Suprapubic skin (tissue), 3 donors: Measurements from ENCODE around the gene CRACR2B.

Source experiments
- CTCF ChIP-seq, 2 donors: fragments of 200-600 bp in 1 of 2; fragments of 450-650 bp in 1 of 2; sonication (generic) in 1 of 2; IDR thresholded peaks; one replicate each; pipeline ENCODE4 v1.5.1; 2016 to 2019; ENCODE audit warnings: antibody characterized with exemption in 2 of 2, mild to moderate bottlenecking in 1 of 2, moderate library complexity in 1 of 2
- POLR2AphosphoS5 ChIP-seq, 3 donors: sonication (generic); formaldehyde crosslinking; IDR thresholded peaks; one replicate each; pipeline ENCODE4 v1.6.1; 2017; ENCODE audit warnings: antibody characterized with exemption in 3 of 3

DNA sequence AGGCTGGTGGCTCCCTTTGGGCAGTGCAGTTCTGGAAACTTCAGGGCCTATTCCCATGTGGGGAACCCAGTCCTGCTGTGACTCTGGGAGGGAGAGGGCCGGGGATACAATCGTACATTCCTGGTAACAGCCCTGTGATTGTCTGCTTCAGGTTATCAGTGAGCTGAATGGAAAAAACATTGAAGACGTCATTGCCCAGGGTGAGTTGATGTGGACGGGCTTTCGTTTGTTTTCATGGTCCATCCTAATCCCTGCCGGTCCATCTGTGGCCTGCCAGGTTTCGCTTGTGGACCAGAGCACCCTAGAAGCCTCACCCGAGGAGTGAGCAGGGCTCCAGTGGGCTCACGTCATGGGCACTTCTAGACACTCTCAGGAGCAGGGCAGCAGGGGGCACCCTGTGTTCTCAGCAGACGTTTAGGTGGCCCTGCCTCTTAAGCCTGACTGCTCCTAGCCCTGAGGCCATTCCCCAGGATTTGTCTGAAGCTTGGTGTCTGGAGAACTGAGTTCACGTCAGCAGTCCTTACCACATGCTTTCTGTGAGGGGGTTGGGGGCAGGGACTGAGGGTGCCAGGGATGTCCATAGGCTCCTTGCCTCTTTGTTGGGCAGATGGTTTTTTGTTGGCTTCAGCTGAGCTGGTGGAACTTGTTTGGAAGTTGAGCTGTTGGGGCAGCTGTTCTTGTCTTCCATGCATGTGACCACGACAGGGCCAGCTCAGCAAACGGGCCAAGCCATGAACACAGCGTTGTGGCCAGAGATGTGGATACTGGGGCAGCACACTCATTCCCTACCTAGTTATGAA is 16.1 kb upstream of the CRACR2B start:
- TF ChIP-seq CTCF (IDR thresholded peaks at IDR 0.05) (no peak), POLR2AphosphoS5 (IDR thresholded peaks at IDR 0.05) (no peak)
